ENCODE results near the gene CCDC13. TPM values are rescaled to one million over a fixed set of nuclear protein-coding genes. Genes with fewer than 3 reads are reported as not detected.

The CCDC13 gene
- total RNA-seq, 1 experiment from 2014 or later = 0.82 TPM

DNA sequence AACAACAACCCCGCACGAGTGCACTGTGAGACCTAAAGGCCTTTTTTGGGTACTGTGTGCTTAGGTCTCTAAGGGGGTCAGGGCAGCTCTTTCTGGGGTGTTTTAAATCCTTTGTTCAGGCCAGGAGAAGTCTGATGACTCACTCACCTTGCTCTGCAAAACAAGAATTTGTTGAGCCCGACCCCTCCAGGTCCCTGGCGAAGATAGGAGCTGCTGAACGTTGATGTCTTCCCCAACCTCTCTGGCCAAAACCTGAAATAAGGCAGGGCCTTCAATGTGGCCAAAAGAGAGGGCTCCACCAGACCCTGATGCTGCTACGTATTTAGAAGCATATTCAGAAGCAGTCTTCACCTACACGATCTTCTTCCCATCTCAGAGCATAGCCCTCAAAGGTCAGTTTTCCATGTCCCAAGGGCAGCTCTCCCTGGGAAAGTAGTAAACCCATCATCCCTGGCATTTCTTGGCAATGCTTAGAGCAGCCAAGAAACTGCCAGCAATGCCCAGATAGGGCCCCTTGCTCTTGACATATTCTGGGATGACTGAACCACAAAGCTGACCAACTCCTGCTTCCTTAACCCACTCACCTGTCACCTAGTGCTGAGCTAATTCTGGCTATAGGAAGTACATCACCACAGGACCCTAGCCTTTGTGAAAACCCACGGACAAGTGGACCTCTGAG, 27.1 kb downstream of the CCDC13 start:
- DNase-seq (ENCODE audit: low read depth, low spot score) (no peak), ATAC-seq (no peak)
- H3K4me3 ChIP-seq (ENCODE audit: low read depth in 2 of 2, low read length in 2 of 2) = no peak overlapping the region
- intact Hi-C loops (cut with micrococcal nuclease; ENCODE audit: unreplicated experiment) (no loop called here), in situ Hi-C loops (cut with HindIII; ENCODE audit: low pct_unique_long_range_greater_than_20kb, low sequenced_read_pairs) (no loop called here)
- H3K9me3 ChIP-seq (ENCODE audit: control insufficient read depth, insufficient read depth, low read depth, low read length) = no peaks in the 10 kb centered on the region
- H3K4me1 ChIP-seq (ENCODE audit: control insufficient read depth, insufficient read depth, low read length) = no peaks in the 10 kb centered on the region
- no TSS peak for BruUV-seq (replicated peaks)
- no peaks in the 10 kb centered on the region for H3K27me3 ChIP-seq (ENCODE audit: control insufficient read depth, insufficient read depth, low read length)
- H3K27ac ChIP-seq (ENCODE audit: low read length) = no peak overlapping the region
- H3K36me3 ChIP-seq (ENCODE audit: control insufficient read depth, insufficient read depth, low read length) = no peaks in the 10 kb centered on the region
- CTCF ChIA-PET = no interaction called here
- POLR2A ChIA-PET = no interaction called here
- TF ChIP-seq CTCF (IDR thresholded peaks at IDR 0.05) (no peak), POLR2AphosphoS5 (IDR thresholded peaks at IDR 0.05; ENCODE audit: low read depth, low read length) (no peak), SIN3A (IDR thresholded peaks at IDR 0.05; ENCODE audit: borderline replicate concordance, insufficient read depth, low read depth, low read length) (no peak), TCF7L2 (IDR thresholded peaks at IDR 0.05; ENCODE audit: low read depth, low read length) (no peak)
- TF ChIP-seq, protein P1, sequence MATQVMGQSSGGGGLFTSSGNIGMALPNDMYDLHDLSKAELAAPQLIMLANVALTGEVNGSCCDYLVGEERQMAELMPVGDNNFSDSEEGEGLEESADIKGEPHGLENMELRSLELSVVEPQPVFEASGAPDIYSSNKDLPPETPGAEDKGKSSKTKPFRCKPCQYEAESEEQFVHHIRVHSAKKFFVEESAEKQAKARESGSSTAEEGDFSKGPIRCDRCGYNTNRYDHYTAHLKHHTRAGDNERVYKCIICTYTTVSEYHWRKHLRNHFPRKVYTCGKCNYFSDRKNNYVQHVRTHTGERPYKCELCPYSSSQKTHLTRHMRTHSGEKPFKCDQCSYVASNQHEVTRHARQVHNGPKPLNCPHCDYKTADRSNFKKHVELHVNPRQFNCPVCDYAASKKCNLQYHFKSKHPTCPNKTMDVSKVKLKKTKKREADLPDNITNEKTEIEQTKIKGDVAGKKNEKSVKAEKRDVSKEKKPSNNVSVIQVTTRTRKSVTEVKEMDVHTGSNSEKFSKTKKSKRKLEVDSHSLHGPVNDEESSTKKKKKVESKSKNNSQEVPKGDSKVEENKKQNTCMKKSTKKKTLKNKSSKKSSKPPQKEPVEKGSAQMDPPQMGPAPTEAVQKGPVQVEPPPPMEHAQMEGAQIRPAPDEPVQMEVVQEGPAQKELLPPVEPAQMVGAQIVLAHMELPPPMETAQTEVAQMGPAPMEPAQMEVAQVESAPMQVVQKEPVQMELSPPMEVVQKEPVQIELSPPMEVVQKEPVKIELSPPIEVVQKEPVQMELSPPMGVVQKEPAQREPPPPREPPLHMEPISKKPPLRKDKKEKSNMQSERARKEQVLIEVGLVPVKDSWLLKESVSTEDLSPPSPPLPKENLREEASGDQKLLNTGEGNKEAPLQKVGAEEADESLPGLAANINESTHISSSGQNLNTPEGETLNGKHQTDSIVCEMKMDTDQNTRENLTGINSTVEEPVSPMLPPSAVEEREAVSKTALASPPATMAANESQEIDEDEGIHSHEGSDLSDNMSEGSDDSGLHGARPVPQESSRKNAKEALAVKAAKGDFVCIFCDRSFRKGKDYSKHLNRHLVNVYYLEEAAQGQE (IDR thresholded peaks at IDR 0.05; ENCODE audit: insufficient read depth in 1 of 2, low read depth in 2 of 2, low read length in 1 of 2) = no peak

GRCh38 chr3:42745291-42745745, 27.7 kb downstream of the CCDC13 start:
- intact Hi-C loops (cut with micrococcal nuclease; ENCODE audit: unreplicated experiment) = no loop called here
- CTCF ChIA-PET = no interaction called here
- TF ChIP-seq CTCF (IDR thresholded peaks at IDR 0.05) = no peak
- no peak for TF ChIP-seq TCF7L2 (IDR thresholded peaks at IDR 0.05; ENCODE audit: low read depth, low read length)
- in situ Hi-C loops (cut with HindIII; ENCODE audit: low pct_unique_long_range_greater_than_20kb, low sequenced_read_pairs) = no loop called here
- Histone ChIP-seq H3K27ac (ENCODE audit: low read length) (no peak overlapping the region), H3K4me1 (ENCODE audit: control insufficient read depth, insufficient read depth, low read length) (no peaks in the 10 kb centered on the region), H3K36me3 (ENCODE audit: control insufficient read depth, insufficient read depth, low read length) (no peaks in the 10 kb centered on the region), H3K27me3 (ENCODE audit: control insufficient read depth, insufficient read depth, low read length) (no peaks in the 10 kb centered on the region), H3K9me3 (ENCODE audit: control insufficient read depth, insufficient read depth, low read depth, low read length) (no peaks in the 10 kb centered on the region), H3K4me3 (ENCODE audit: low read depth in 2 of 2, low read length in 2 of 2) (no peak overlapping the region)
- ATAC-seq (no peak), DNase-seq (ENCODE audit: low read depth, low spot score) (no peak)
- POLR2A ChIA-PET = no interaction called here
- no TSS peak for BruUV-seq (replicated peaks)
